GM21825 (cell line): ENCODE results near the gene HTR2A.

ENCODE experiments used
- ATAC-seq: cut with Tn5 transposase; IDR thresholded peaks from one replicate; pipeline ENCODE4 v1.9.1; 2021; ENCODE audit warnings: mild to moderate bottlenecking, moderate library complexity; ENCODE audit not compliant: unreplicated experiment

Gene HTR2A

GRCh38 chr13:46871557-46871956 is 25.3 kb downstream of the HTR2A start:
- no peak for ATAC-seq

- no peak for ATAC-seq
These were observed 28.8 kb downstream of the HTR2A start for GRCh38 chr13:46868091-46868490.

- ATAC-seq = peak; percentile 46
These were observed 30.7 kb downstream of the HTR2A start for GRCh38 chr13:46866150-46866549.

- ATAC-seq = no peak
These were observed 31.9 kb downstream of the HTR2A start for GRCh38 chr13:46864941-46865340.

GRCh38 chr13:46861959-46862358 is 34.9 kb downstream of the HTR2A start:
- no peak for ATAC-seq

- ATAC-seq = no peak
These were observed 36.1 kb downstream of the HTR2A start for GRCh38 chr13:46860722-46861121.

GRCh38 chr13:46858776-46859175 is 38.1 kb downstream of the HTR2A start:
- no peak for ATAC-seq

- no peak for ATAC-seq
These were observed 38.7 kb downstream of the HTR2A start for GRCh38 chr13:46858163-46858562.

GRCh38 chr13:46855664-46856063 is 41.2 kb downstream of the HTR2A start:
- ATAC-seq = no peak

- no peak for ATAC-seq
These were observed 41.7 kb downstream of the HTR2A start for GRCh38 chr13:46855166-46855565.

- no peak for ATAC-seq
These were observed 44.7 kb downstream of the HTR2A start for GRCh38 chr13:46852168-46852567.

GRCh38 chr13:46850214-46850613 is 46.6 kb downstream of the HTR2A start:
- no peak for ATAC-seq

GRCh38 chr13:46846726-46847125 is 50.1 kb downstream of the HTR2A start:
- ATAC-seq = no peak

- no peak for ATAC-seq
These were observed 51.7 kb downstream of the HTR2A start for GRCh38 chr13:46845146-46845545.

- ATAC-seq = no peak
These were observed 52.4 kb downstream of the HTR2A start for GRCh38 chr13:46844431-46844830.

- no peak for ATAC-seq
These were observed 57.5 kb downstream of the HTR2A start for GRCh38 chr13:46839399-46839798.

GRCh38 chr13:46834657-46835056 is 62.2 kb downstream of the HTR2A start:
- no peak for ATAC-seq

GRCh38 chr13:46831588-46832194 is 65.2 kb downstream of the HTR2A start:
- ATAC-seq = no peak

- no peak for ATAC-seq
These were observed 66.3 kb downstream of the HTR2A start for GRCh38 chr13:46830405-46831005.

- ATAC-seq = no peak
These were observed 74.3 kb downstream of the HTR2A start for GRCh38 chr13:46822551-46822950.

GRCh38 chr13:46817838-46818476 is 78.9 kb downstream of the HTR2A start:
- no peak for ATAC-seq

- ATAC-seq = no peak
These were observed 79.8 kb downstream of the HTR2A start for GRCh38 chr13:46817095-46817494.
